HuH-7.5 (cell line): ENCODE results near the gene RBM14.
A peak's percentile ranks its signal among the peaks of the same experiment; 100 is the strongest.
"Not testable (repeated sequence)": the region's sequence is repeated elsewhere in the genome, so short reads cannot be mapped to it uniquely, and the experiment has no call there.

ENCODE experiments used
- DNase-seq: peaks from one replicate; pipeline ENCODE4 v3.0.0; 2011; ENCODE audit warnings: low spot score

The RBM14 gene

DNA sequence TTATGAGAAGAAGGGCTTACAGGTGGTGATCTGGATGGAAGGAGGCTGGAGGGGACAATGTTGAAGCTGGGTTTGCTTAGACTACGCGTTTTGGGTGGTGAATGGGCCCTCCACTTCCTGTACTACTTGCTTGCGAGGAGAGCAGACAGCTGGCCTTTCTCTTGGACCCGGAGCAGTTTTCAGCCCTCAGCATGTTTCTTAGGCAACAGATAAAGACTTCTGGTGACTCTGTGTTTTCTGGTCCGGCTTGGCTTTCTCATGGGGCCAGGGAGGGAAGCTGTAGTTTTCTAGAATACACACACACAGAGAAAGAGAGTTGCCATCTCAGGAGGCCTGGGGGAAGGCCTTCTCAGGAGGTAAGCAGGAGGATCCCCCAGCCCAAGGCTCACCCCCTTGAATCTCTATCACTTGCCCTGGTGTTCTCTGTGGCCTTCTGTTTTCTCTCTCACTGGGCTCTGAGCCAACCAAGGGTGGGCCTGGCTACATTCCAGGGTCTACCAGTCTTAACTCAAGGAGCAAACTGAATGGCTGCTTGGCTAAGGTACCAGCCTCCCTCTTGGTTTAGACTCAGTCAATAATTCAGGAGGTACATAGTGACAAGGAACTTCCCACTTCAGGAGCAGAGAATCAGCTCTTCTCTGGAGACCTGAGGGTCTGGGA lies 21.1 kb upstream of the RBM14 start:
- peak; percentile 41 for DNase-seq

DNA sequence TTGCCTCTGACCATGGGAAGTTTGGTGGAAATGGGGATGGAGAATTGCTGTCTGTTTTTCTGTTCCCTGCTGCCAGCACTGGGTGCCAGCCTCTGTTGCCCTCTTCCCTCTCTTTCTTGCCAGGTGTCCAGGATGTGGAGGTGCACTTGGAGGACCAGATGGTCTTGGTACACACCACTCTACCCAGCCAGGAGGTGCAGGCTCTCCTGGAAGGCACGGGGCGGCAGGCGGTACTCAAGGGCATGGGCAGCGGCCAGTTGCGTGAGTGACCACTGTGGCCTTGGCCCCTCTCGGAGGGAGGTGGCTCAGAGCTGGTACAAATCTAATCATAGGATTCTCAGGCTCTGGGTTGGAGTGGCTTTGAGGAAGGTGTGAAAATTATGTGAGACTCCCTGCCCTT lies 17.4 kb upstream of the RBM14 start:
- no peak for DNase-seq

DNA sequence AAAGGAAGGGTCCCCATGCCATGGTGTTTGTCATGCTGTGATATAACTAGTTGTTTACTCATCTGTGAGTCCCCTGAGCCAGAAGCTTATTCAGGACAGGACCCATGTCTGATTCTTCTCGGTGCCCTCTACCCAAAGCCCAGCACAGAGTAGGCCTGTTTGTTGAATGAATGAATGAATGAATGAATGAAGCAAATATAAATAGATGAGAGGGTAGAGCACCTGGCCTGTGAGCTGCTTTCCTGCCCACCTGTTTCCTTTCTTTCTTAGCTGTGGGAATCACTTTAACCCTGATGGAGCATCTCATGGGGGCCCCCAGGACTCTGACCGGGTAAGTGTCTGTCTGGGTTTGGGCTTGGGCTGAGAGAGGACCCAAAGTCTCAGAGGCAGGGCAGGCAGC lies 16.2 kb upstream of the RBM14 start:
- no peak for DNase-seq

- DNase-seq, result no peak
Observed at GRCh38 chr11:66600631-66601233, 15.7 kb upstream of the RBM14 start.

- no peak for DNase-seq
Observed at GRCh38 chr11:66603072-66603471, 13.4 kb upstream of the RBM14 start.

DNA sequence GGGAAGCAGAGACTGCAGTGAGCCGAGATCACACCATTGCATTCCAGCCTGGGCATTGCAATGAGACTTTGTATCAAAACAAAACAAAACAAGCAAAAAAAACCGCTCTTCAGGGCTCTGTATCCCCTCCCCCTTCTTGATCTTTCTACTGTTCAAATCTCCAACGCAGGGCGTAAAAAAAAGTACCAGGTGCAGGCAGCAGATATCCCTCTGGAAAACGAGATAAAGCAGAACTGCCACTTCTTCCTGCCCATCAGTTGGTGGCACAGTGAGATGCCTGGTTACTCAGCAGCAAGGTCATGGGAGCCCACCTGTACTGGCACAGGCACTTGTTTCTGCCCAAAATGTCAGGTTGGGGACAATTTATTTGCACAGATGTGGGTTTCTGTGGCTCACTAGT lies 12.3 kb upstream of the RBM14 start:
- DNase-seq, result no peak

- not testable (repeated sequence) for DNase-seq
Observed at GRCh38 chr11:66606608-66607007, 9.8 kb upstream of the RBM14 start.

- DNase-seq, result peak; percentile 71
Observed at GRCh38 chr11:66607126-66607834, 9.2 kb upstream of the RBM14 start.

GRCh38 chr11:66609721-66610617 lies 6.5 kb upstream of the RBM14 start:
- no peak for DNase-seq

GRCh38 chr11:66612458-66612857 lies 4.0 kb upstream of the RBM14 start:
- no peak for DNase-seq

GRCh38 chr11:66614073-66614472 lies 2.4 kb upstream of the RBM14 start:
- no peak for DNase-seq

- DNase-seq, result no peak
Observed at GRCh38 chr11:66617155-66617834, 865 bp downstream of the RBM14 start.

DNA sequence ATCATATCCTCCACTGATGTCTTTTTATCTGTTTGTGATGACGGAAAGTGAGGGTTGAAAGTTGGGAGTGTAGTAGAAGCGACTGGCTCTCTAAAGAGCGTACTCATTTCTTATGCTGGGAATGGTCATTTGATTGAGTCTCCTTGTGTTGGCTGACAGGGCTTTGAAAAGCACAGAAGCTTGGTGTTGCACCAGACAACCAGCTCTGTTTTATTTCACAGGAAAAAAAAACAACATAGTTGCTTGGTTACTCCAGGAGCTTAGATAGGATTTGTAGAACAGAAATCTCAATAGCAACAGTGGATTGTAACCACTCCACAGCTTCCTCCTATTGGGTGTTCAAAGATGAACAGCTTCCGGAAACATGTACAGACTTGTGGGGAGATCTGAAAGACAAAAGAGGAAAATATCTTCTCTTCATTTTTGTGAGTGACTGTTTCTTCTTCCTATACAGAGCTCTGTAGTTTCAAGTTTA lies 2.7 kb downstream of the RBM14 start:
- DNase-seq, result no peak

- no peak for DNase-seq
Observed at GRCh38 chr11:66624450-66624849, 8.0 kb downstream of the RBM14 start.

- DNase-seq, result no peak
Observed at GRCh38 chr11:66625041-66625751, 8.8 kb downstream of the RBM14 start.

DNA sequence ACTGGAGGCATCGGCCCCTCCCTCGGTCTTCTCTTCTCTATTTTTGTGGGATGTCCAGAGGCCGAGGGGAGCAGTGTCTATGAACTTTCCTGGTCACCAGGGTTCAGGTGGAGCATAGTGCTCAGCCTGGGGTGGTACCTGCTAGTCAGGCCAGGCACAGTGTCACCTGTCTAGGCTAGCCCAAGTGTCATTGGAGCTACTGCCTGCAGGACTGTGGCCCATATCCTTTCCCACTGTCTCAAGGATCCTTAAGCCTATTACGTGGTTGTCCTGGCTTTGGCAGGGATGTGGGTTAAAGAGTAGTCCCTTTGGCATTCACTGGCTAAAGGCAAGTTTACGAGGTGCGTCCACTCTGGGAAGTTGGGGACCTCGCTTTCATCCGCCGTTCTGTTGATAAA lies 9.3 kb downstream of the RBM14 start:
- DNase-seq, result no peak

DNA sequence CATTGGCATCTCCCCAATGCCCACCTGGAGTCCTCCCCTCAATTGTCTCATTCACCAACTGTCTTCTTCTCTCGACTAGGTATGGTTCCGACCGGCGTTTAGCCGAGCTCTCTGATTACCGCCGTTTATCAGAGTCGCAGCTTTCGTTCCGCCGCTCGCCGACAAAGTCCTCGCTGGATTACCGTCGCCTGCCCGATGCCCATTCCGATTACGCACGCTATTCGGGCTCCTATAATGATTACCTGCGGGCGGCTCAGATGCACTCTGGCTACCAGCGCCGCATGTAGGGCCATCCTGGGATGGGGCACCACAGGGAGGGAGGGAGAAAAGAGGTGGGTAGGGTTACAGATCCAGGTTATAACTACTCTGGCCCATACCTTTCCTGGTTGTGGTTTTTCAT lies 10.0 kb downstream of the RBM14 start:
- DNase-seq, result no peak

GRCh38 chr11:66626926-66627325 lies 10.5 kb downstream of the RBM14 start:
- no peak for DNase-seq

GRCh38 chr11:66628061-66628603 lies 11.7 kb downstream of the RBM14 start:
- no peak for DNase-seq

- DNase-seq, result no peak
Observed at GRCh38 chr11:66629356-66629755, 12.9 kb downstream of the RBM14 start.

- no peak for DNase-seq
Observed at GRCh38 chr11:66631883-66632282, 15.5 kb downstream of the RBM14 start.
